Measurements from ENCODE around the gene TIMM22. TPM values are rescaled to one million over a fixed set of nuclear protein-coding genes. Genes with fewer than 3 reads are reported as not detected.

TIMM22 gene
- total RNA-seq, 3 donors from 2014 or later = 8.2 to 11.4 (median 10.1) TPM

DNA sequence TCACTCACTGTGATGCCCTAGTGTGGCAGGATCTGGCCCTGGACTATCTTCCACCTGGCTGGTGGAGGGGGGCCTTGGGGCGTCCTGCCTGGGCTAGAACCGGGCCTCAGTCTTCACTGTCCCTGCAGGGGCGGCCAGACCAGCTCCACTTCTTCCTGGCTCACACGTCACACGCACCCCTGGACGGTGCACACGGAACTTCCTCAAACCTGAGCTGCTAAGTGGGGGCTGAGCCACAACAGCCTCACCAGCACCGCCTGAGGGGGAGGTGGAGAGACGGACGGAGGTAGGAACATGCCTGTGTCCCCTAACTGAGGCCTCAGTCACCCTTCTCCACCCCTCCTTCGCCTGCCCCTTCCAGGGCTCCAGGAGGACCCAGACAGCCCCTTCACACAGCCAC lies 36.6 kb downstream of the TIMM22 start:
- intact Hi-C loops (cut with DNase I, micrococcal nuclease) = no loop called here
- no peaks in the 10 kb centered on the region for H3K4me1 ChIP-seq (ENCODE audit: low read depth)
- TF ChIP-seq, protein P1, sequence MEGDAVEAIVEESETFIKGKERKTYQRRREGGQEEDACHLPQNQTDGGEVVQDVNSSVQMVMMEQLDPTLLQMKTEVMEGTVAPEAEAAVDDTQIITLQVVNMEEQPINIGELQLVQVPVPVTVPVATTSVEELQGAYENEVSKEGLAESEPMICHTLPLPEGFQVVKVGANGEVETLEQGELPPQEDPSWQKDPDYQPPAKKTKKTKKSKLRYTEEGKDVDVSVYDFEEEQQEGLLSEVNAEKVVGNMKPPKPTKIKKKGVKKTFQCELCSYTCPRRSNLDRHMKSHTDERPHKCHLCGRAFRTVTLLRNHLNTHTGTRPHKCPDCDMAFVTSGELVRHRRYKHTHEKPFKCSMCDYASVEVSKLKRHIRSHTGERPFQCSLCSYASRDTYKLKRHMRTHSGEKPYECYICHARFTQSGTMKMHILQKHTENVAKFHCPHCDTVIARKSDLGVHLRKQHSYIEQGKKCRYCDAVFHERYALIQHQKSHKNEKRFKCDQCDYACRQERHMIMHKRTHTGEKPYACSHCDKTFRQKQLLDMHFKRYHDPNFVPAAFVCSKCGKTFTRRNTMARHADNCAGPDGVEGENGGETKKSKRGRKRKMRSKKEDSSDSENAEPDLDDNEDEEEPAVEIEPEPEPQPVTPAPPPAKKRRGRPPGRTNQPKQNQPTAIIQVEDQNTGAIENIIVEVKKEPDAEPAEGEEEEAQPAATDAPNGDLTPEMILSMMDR (IDR thresholded peaks at IDR 0.05) = no peak
- no peak overlapping the region for H3K4me3 ChIP-seq
- H3K36me3 ChIP-seq (ENCODE audit: low read depth) = no peaks in the 10 kb centered on the region
- DNase-seq (no peak), ATAC-seq (no peak)
- H3K9me3 ChIP-seq = no peaks in the 10 kb centered on the region

DNA sequence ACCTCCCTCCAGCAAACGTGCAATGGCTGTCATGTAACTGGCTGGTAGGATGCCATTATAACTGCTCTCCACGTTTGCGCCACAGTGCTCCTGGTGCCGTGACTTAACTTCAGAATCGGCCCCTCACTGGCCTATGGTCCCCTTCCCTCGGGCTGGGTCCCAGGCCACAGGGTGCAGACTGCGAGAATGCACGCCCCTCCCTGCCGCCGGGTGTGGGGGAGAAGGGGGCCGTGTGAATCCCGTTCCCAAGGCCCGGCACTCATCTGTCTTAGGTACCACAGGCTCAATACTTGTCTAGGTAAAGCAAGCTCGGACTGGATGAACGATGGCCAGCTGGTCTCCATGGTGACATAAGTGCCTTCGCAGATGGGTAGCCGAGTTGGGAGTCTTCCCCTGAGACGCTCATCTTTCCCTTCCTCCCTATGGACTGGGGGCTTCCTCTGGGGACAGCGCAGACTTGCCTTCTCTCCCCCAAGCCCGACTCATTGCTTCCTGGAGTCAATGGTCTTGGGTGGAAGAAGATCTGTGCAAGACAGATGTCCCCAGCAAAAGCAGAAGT lies 37.8 kb downstream of the TIMM22 start:
- H3K4me1 ChIP-seq (ENCODE audit: low read depth) = no peaks in the 10 kb centered on the region
- DNase-seq = no peak
- TF ChIP-seq, protein P1 (IDR thresholded peaks at IDR 0.05) = no peak
- H3K36me3 ChIP-seq (ENCODE audit: low read depth) = no peaks in the 10 kb centered on the region
- no peak overlapping the region for H3K4me3 ChIP-seq
- intact Hi-C loops (cut with DNase I, micrococcal nuclease) = no loop called here
- no peak for ATAC-seq
- H3K9me3 ChIP-seq = no peaks in the 10 kb centered on the region

DNA sequence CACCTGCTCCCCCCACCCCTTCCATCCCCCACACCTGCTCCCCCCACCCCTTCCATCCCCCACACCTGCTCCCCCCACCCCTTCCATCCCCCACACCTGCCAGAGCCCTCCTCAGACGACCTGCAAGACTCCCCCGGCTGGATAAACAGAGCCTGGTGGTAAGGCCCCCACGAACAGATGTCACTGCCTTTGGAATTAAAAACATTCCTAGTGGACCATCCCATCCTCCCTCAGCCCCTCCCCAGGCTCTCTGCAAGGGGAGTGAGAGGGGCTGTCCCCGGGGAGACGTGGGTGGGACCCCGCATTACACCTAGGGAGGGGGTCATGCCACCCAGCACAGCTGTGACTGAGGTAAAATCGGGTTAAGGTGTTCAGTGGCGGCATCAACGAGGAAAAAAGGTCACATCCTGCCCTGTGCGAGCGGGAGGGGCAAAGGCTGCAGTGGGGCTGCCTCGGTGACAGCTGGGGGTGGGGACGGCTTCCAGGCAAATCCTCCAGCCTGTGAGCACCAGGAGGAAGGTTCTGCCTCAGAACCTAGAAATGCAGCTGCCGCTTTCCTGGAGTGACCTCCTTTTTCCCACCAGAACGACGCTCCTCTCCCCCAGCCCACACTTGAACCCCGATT lies 38.7 kb downstream of the TIMM22 start:
- no peaks in the 10 kb centered on the region for H3K9me3 ChIP-seq
- H3K4me3 ChIP-seq = no peak overlapping the region
- no peak for ATAC-seq
- intact Hi-C loops (cut with DNase I, micrococcal nuclease) = no loop called here
- TF ChIP-seq, protein P1 (IDR thresholded peaks at IDR 0.05) = no peak
- H3K4me1 ChIP-seq (ENCODE audit: low read depth) = no peaks in the 10 kb centered on the region
- no peak for DNase-seq
- no peaks in the 10 kb centered on the region for H3K36me3 ChIP-seq (ENCODE audit: low read depth)

DNA sequence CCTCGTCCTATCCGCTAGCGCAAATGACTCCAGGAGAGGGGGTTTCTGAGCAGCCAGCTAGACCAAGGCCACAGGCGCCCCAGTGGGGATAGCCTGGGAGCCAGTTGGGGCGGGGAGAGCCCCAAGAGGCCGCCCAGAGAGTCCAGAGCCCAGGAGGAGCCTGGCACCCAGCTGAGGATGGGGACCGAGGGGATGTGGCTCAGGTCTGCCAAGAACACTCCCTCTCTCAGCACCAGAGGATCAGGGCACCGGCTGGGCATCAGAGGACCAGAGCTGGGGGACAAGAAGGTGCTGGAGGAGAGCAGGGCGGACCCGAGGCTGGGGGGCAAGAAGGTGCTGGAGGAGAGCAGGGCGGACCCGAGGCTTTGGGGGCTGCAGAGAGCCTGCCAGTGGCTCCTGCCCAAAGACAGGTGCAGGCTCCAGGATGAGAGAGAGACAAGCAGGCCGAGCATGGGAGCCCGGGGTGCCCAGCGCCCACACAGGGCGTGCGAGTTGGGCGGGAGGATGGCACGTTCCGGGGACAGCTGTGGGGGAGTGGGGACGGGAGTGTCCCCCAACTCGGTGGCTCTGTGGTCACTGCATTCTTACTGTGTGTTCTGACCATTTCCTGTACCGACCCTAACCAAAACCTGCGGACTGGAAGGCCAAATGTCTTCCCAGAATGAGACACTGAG lies 39.4 kb downstream of the TIMM22 start:
- intact Hi-C loops (cut with DNase I, micrococcal nuclease) = no loop called here
- TF ChIP-seq, protein P1 (IDR thresholded peaks at IDR 0.05) = no peak
- DNase-seq = no peak
- ATAC-seq = no peak
- no peaks in the 10 kb centered on the region for H3K4me1 ChIP-seq (ENCODE audit: low read depth)
- H3K9me3 ChIP-seq = no peaks in the 10 kb centered on the region
- no peak overlapping the region for H3K4me3 ChIP-seq
- H3K36me3 ChIP-seq (ENCODE audit: low read depth) = no peaks in the 10 kb centered on the region

DNA sequence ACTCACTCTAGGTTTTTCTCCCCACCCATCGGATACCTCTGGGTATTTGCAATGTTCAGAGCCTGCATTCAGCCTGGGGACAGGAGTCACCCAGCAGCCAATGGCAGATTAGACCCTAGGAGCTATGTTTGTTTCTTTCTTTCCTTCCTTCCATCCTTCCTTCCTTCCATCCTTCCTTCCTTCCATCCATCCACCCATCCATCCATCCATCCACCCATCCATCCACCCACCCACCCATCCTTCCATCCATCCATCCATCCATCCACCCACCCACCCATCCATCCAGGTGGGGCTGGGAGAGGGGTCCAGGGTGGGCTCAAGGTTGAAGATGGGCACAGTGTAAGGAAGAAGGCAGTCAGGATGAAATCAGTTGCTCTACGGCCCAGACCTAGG lies 39.9 kb downstream of the TIMM22 start:
- intact Hi-C loops (cut with DNase I, micrococcal nuclease) = no loop called here
- TF ChIP-seq, protein P1 (IDR thresholded peaks at IDR 0.05) = no peak
- H3K9me3 ChIP-seq = no peaks in the 10 kb centered on the region
- no peak overlapping the region for H3K4me3 ChIP-seq
- ATAC-seq = no peak
- H3K4me1 ChIP-seq (ENCODE audit: low read depth) = no peaks in the 10 kb centered on the region
- no peak for DNase-seq
- no peaks in the 10 kb centered on the region for H3K36me3 ChIP-seq (ENCODE audit: low read depth)
